GM12873 (cell line): ENCODE measurements around the gene PRRT1B.

ENCODE experiments used
- CTCF ChIP-seq: IDR thresholded peaks from 2 replicates; pipeline ENCODE4 v1.5.1; 2012; ENCODE audit warnings: low read depth, mild to moderate bottlenecking, moderate library complexity, low read length, control low read depth; ENCODE audit not compliant: insufficient read depth; ENCODE audit errors: missing control alignments

PRRT1B gene

DNA sequence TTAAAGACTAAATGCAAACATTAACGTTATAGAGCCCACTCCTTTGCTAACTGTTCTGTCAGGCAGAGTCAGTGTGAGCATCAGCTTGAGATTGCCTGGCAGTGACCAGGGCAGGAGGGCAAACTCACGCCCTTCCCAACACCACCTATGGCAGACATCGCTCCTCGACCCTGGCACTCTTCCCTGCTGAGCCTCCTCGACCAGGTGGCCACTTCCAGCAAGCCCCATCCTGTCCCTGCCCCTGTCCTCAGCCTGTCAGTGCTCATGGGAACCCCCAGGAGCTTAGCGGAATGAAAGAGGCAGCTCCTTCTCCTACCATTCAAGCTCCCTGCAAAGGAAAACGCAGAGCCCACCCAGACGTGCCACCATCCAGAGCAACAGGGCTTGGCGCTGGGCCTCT lies 42.0 kb downstream of the PRRT1B start:
- no peak for TF ChIP-seq CTCF

- no peak for TF ChIP-seq CTCF
These were observed 42.6 kb downstream of the PRRT1B start for GRCh38 chr9:131587906-131588305.

DNA sequence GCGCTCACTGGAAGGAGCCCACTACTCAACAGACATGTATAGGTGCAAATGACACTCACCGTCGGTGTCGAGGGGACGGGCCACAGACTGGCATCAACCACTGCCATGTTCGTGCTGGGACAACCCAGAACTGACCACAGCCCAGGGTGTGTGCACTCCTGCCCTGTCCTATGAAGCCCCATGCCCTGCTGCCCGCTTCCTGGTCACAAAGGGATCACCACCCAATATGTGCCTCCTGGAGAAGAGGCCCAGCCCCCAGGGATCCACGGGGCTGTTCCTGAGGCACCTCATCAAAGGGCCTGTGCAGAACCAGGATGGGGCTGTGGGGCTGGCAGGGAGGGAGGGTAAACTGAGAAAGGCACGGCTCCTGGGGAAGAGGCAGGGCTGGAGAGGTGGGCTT lies 43.1 kb downstream of the PRRT1B start:
- TF ChIP-seq CTCF: no peak

DNA sequence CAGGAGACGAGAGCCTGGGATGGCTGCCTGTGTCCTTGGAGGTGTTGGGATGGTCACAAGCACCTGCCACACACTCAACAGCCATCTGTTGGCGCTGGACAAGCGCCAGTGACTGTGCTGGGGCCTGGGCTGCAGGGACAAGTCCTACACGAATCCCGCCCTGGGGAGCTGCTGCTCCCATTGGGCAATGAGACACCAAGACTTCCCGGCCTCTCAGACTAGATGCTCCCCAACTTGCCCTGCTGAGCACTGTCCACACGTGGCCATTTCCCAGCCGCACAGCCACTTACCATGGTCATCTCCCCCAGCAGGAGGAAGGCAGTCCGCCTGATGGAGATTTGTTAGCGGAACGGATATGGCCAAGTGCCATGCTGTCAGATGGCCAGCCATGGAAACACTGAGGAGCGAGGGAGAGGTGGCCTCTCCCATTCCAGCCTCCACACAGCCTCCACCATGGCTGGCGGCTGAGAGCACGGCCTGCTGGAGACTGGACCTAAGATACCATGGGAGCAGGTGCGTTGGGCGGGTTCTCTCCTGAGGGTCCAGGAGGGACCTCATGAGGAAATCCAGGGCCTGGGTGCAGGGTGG lies 43.9 kb downstream of the PRRT1B start:
- TF ChIP-seq CTCF: no peak

DNA sequence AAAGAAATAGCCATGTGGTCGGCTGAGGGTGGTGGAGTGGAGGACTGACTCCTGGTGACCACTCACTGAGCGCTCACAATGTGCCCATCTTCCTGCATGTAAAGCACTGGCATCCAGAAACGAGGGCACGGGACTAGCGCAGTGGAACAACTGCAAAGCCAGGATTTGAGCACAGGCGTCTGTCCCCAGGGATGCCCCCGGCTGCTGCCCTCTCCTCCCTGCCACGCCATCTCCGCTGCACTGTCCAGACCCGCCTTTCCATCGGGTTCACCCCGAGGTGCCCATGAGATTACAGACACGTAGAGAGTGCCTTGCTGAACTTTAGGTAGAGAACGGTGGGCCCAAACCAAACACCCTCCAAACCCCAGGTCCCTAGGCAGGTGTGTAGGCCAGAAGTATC lies 44.7 kb downstream of the PRRT1B start:
- TF ChIP-seq CTCF: no peak

GRCh38 chr9:131590449-131590848 lies 45.1 kb downstream of the PRRT1B start:
- TF ChIP-seq CTCF: no peak

- TF ChIP-seq CTCF: peak; percentile 85
These were observed 45.9 kb downstream of the PRRT1B start for GRCh38 chr9:131590907-131591844.
